Peyer's patch (tissue), 4 donors: ENCODE data around the gene MEG3. TPM values are rescaled to one million over a fixed set of nuclear protein-coding genes. Genes with fewer than 3 reads are reported as not detected.

Experiments
- DNase-seq, 3 donors: peaks; one replicate each; pipeline ENCODE4 v3.0.0-alpha.2; 2017 to 2019
- H3K27ac ChIP-seq, 4 donors: fragments of 200-600 bp; sonication (generic); one replicate each; pipeline ENCODE4 v1.5.1; 2016 to 2019
- H3K27me3 ChIP-seq, 2 donors: fragments of 200-600 bp; sonication (generic); one replicate each; pipeline ENCODE4 v1.5.1; 2019
- H3K36me3 ChIP-seq, 3 donors: fragments of 200-600 bp; sonication (generic); one replicate each; pipeline ENCODE4 v1.5.1; 2016 to 2019
- H3K4me1 ChIP-seq, 4 donors: fragments of 200-600 bp; sonication (generic); one replicate each; pipeline ENCODE4 v1.5.1; 2016 to 2019
- H3K4me3 ChIP-seq, 4 donors: fragments of 200-600 bp; sonication (generic); 1 replicate in 3 of 4; 2 replicates in 1 of 4; pipeline ENCODE4 v1.5.1; 2016 to 2019; ENCODE audit warnings: mild to moderate bottlenecking in 1 of 4
- H3K9me3 ChIP-seq, 4 donors: fragments of 200-600 bp; sonication (generic); one replicate each; pipeline ENCODE4 v1.5.1; 2016 to 2019; ENCODE audit warnings: mild to moderate bottlenecking in 1 of 4
- POLR2A ChIP-seq, 2 donors: fragments of 450-650 bp; IDR thresholded peaks; one replicate each; pipeline ENCODE4 v1.5.1; 2017; ENCODE audit warnings: antibody characterized with exemption in 2 of 2, mild to moderate bottlenecking in 2 of 2, moderate library complexity in 2 of 2
- total RNA-seq, 4 donors: library from RNA; depleted of rRNA; stranded (reverse); fragments of >200 nt; gene quantifications; one replicate each; pipeline ENCODE4 v1.1.0, GENCODE V29; 2016
- TF ChIP-seq, protein P1 (sequence below), 6 experiments: fragments of 450-650 bp in 4 of 6; fragments of 200-600 bp in 2 of 6; sonication (generic) in 1 of 6; IDR thresholded peaks; one replicate each; pipeline ENCODE4 v1.5.1; 2017 to 2019; ENCODE audit warnings: antibody characterized with exemption in 6 of 6, mild to moderate bottlenecking in 3 of 6, moderate library complexity in 1 of 6

Gene MEG3
- total RNA-seq, 4 donors from 2014 or later = 5.8 to 135 (median 33.8) TPM

DNA sequence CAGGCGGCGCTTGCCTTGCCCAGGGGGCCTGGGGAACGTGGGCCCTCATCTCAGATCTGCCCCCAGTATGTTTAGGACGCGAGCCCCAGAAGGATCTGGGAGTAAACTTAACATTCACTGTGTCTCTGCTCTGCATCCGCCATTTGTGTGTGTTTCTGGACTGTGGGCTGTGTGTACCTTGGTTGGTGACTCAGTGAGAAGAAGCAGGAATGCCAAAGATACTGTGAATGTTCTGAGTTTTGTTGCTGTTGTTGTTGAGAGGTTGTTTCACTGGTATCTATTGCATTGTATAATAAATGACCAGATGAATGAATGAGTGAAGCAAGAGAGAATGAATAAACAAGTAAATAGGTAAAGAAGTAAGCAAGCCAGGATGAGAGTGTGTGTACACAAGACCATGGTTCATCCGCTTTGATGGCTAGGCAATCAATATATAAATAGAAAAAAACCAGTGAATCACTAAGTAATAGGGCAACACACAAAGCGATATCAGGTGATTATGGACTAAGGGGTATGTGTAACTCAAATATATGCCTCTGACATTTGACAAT lies 20.5 kb downstream of the MEG3 start:
- Histone ChIP-seq H3K4me3 (no peak overlapping the region), H3K9me3 (no peaks in the 10 kb centered on the region), H3K4me1 (no peaks in the 10 kb centered on the region), H3K27ac (no peak overlapping the region), H3K36me3 (no peaks in the 10 kb centered on the region), H3K27me3 (no peaks in the 10 kb centered on the region)
- TF ChIP-seq POLR2A (IDR thresholded peaks at IDR 0.05) = no peak
- TF ChIP-seq, protein P1, sequence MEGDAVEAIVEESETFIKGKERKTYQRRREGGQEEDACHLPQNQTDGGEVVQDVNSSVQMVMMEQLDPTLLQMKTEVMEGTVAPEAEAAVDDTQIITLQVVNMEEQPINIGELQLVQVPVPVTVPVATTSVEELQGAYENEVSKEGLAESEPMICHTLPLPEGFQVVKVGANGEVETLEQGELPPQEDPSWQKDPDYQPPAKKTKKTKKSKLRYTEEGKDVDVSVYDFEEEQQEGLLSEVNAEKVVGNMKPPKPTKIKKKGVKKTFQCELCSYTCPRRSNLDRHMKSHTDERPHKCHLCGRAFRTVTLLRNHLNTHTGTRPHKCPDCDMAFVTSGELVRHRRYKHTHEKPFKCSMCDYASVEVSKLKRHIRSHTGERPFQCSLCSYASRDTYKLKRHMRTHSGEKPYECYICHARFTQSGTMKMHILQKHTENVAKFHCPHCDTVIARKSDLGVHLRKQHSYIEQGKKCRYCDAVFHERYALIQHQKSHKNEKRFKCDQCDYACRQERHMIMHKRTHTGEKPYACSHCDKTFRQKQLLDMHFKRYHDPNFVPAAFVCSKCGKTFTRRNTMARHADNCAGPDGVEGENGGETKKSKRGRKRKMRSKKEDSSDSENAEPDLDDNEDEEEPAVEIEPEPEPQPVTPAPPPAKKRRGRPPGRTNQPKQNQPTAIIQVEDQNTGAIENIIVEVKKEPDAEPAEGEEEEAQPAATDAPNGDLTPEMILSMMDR (IDR thresholded peaks at IDR 0.05) = no peak
- DNase-seq = peak in 1 of 3 donors; percentile 8

DNA sequence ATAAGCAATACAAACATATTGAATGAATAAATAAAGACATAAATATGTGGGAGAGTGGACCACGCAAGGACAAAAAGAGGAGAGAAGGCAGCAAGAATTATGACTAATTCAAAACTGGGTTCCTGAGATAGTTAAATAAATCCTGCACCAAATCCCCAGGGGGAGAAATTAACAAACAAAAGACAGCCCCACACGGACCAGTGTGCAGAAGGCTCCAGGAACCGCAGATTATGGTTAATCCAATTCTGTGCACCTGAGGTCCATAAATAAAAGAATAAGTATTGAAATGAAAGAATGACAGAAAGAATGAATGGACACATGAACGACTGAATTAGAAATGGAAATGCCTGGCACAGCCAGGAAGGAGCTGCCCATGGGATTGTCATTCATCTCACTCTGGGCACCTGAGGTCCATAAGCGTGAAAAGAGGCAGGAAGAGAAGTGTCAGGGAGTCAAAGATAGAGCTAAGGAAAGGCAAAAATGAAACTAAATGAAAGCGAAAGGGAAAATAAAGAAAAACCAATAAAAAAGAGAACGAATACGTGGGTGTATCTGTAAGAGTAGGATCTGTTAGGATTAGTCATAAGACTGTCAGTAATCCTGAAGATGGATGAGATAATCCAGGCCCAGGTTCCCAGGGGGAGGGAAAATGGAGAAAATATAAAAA lies 23.3 kb downstream of the MEG3 start:
- no peak for DNase-seq
- no peaks in the 10 kb centered on the region for H3K27me3 ChIP-seq
- no peaks in the 10 kb centered on the region for H3K9me3 ChIP-seq
- no peak overlapping the region for H3K4me3 ChIP-seq
- H3K4me1 ChIP-seq = no peaks in the 10 kb centered on the region
- no peaks in the 10 kb centered on the region for H3K36me3 ChIP-seq
- no peak overlapping the region for H3K27ac ChIP-seq
- TF ChIP-seq POLR2A (IDR thresholded peaks at IDR 0.05) = no peak
- TF ChIP-seq, protein P1 (IDR thresholded peaks at IDR 0.05) = no peak

DNA sequence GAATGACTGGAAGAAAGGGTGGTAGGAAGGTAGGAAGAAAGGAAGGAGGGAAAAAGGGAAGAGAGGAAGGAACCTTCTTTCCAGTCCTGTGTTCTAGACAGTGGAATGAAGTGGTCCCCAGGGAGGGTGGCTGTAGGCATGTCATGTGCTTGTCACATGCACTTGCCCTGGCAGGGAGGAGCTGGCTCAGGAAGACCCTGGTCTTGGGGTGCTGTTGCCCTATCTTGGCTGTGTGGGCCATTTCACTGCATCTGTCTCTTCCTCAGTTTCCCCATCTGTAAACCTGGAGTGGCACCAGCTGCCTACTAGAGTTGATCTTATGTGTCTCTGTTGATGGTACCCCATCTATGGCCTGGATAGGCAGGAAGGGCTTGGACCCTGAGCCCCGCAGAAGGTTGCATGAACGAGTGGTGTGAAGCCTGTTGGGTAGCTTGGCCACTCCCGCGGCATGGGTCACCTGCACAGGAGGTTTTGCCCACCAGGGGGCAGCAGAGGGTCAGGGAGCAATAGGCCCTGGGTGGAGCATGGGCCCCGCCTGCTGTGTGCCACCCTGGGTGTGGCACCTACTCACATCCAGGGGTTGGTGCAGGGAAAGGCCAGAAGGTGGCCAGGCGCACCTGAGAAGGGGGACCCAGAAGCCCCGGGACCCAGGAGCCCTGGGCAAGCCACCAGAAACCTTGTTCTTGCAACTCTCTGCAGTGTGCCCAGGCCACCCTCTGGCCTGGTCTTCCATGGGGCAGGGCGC lies 25.1 kb downstream of the MEG3 start:
- H3K4me1 ChIP-seq = no peaks in the 10 kb centered on the region
- H3K4me3 ChIP-seq = no peak overlapping the region
- H3K27ac ChIP-seq = no peak overlapping the region
- H3K36me3 ChIP-seq = no peaks in the 10 kb centered on the region
- no peaks in the 10 kb centered on the region for H3K27me3 ChIP-seq
- H3K9me3 ChIP-seq = no peaks in the 10 kb centered on the region
- no peak for TF ChIP-seq POLR2A (IDR thresholded peaks at IDR 0.05)
- TF ChIP-seq, protein P1 (IDR thresholded peaks at IDR 0.05) = peak; percentile 16 to 81 (median 76)
- DNase-seq = peak; percentile 67 to 89 (median 86)

DNA sequence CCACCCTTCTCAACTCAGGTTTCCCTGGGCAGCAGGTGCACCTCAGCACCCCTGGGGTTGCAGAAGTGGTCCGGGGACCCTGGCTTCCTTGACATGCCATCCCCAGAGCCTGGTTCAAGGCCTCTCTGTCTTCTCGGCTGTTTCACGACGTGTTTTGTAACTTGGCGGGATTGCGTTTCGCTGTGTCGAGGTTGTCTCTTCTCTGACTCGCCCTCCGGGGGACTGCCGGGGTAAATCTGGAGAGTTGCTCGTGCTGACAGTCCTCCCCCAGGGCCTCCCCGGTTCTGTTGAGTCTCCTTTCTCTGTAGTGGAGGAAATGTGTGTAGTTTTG lies 25.6 kb downstream of the MEG3 start:
- no peak for DNase-seq
- Histone ChIP-seq H3K9me3 (no peaks in the 10 kb centered on the region), H3K27ac (no peak overlapping the region)

DNA sequence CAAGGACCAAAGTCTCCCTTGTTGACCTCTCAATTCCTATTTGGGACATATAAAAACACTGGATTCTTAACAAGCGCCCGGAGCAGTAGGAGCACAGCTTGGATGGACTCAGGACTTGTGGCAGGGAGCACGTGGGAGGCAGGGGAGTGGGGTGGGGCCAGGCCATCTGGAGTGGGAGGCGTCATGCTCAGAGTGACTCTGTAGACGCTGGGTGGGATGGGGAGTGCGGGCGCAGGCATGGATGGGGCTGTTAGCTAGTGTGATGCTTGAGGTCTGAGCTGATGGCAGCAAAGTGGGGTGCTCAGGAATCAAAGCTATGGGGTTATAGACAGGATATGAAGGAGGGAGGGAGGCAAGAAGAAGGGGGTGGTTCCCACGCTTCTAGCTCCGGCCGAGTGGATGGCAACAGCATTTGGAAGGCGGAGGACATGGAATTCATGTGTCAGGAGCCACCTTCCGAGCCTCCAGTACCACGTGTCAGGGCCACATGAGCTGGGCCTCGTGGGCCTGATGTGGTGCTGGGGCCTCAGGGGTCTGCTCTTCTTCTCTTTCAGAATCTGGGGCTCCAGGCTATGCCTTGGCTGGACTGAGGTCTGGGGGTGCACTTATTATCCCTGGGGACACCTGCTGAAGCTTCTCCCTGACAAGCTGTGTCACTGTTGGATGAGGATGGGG lies 26.2 kb downstream of the MEG3 start:
- no peaks in the 10 kb centered on the region for H3K36me3 ChIP-seq
- peak in 1 of 3 donors; percentile 37 for DNase-seq
- H3K4me3 ChIP-seq = no peak overlapping the region
- no peak for TF ChIP-seq POLR2A (IDR thresholded peaks at IDR 0.05)
- TF ChIP-seq, protein P1 (IDR thresholded peaks at IDR 0.05) = no peak
- no peaks in the 10 kb centered on the region for H3K4me1 ChIP-seq
- H3K27ac ChIP-seq = no peak overlapping the region
- no peaks in the 10 kb centered on the region for H3K9me3 ChIP-seq
- H3K27me3 ChIP-seq = no peaks in the 10 kb centered on the region

More for the DNA sequence above, 25.6 kb downstream of the MEG3 start:
- Histone ChIP-seq H3K36me3 (no peaks in the 10 kb centered on the region), H3K27me3 (no peaks in the 10 kb centered on the region), H3K4me1 (no peaks in the 10 kb centered on the region), H3K4me3 (no peak overlapping the region)
- TF ChIP-seq, protein P1 (IDR thresholded peaks at IDR 0.05) = no peak
- no peak for TF ChIP-seq POLR2A (IDR thresholded peaks at IDR 0.05)
